Activated naive CD4-positive, alpha-beta T cell treated with anti-CD3 and anti-CD28 coated beads for 36 hours (primary cell): ENCODE data around the gene TMCO4. TPM values are rescaled to one million over a fixed set of nuclear protein-coding genes. Genes with fewer than 3 reads are reported as not detected.

Experiments used
- CTCF ChIA-PET: fragments of 350-600 bp; sonication (Branson Sonifier 250); formaldehyde crosslinking; loops from one replicate; lab custom pipeline; 2021; ENCODE audit warnings: antibody characterized with exemption; lab: Charles Lee
- DNase-seq: peaks from one replicate; pipeline ENCODE4 v3.0.0-alpha.2; 2020
- H3K27ac Mint-ChIP-seq: one replicate; pipeline ENCODE4 v1.8.0; 2021; ENCODE audit warnings: mild to moderate bottlenecking, mixed read lengths
- H3K27me3 Mint-ChIP-seq: one replicate; pipeline ENCODE4 v1.8.0; 2021; ENCODE audit warnings: low read depth, mixed read lengths
- H3K36me3 Mint-ChIP-seq: one replicate; pipeline ENCODE4 v1.8.0; 2021; ENCODE audit warnings: low read depth, mixed read lengths
- H3K4me1 Mint-ChIP-seq: one replicate; pipeline ENCODE4 v1.8.0; 2021; ENCODE audit warnings: low read depth, mixed read lengths
- H3K4me3 Mint-ChIP-seq: one replicate; pipeline ENCODE4 v1.8.0; 2021; ENCODE audit warnings: mild to moderate bottlenecking, moderate library complexity, mixed read lengths
- H3K9me3 Mint-ChIP-seq: one replicate; pipeline ENCODE4 v1.8.0; 2021; ENCODE audit warnings: mixed read lengths
- intact Hi-C: fragments of 100-400 bp; cut with micrococcal nuclease; formaldehyde crosslinking; loops from one replicate; pipeline ENCODE4 v1.15.1; 2023
- total RNA-seq, 2 experiments: library from RNA; stranded (reverse); gene quantifications; one replicate each; pipeline ENCODE4 v1.2.3, GENCODE V29; 2021

TMCO4 gene
- total RNA-seq, 2 experiments from 2014 or later, result 11.9 to 15.4 TPM

- Mint-ChIP-seq H3K4me1 (peaks cover 21% of the 10 kb centered on the region), H3K27ac (no peak overlapping the region), H3K4me3 (no peak overlapping the region), H3K27me3 (no peaks in the 10 kb centered on the region), H3K36me3 (peaks cover 46% of the 10 kb centered on the region), H3K9me3 (peaks cover 21% of the 10 kb centered on the region)
- CTCF ChIA-PET, result interaction anchor here (1.0 to 1.2 kb wide), 4 partner anchors 9 to 28 kb away, joined by 3 to 5 read pairs (median 3); no protein-coding TSS in a partner anchor
- intact Hi-C loops, result no loop called here
- no peak for DNase-seq
These were observed 112.3 kb downstream of the TMCO4 start for GRCh38 chr1:19687414-19687813.

- DNase-seq, result no peak
- peaks cover 33% of the 10 kb centered on the region for H3K36me3 Mint-ChIP-seq
- H3K4me3 Mint-ChIP-seq, result no peak overlapping the region
- no peaks in the 10 kb centered on the region for H3K27me3 Mint-ChIP-seq
- intact Hi-C loops, result no loop called here
- peaks cover 17% of the 10 kb centered on the region for H3K9me3 Mint-ChIP-seq
- peaks cover 21% of the 10 kb centered on the region for H3K4me1 Mint-ChIP-seq
- H3K27ac Mint-ChIP-seq, result no peak overlapping the region
- CTCF ChIA-PET, result interaction anchor here (1.1 to 1.4 kb wide), 2 partner anchors 19 to 24 kb away, joined by 4 read pairs; no protein-coding TSS in a partner anchor
These were observed 113.7 kb downstream of the TMCO4 start for GRCh38 chr1:19685994-19686393.

- Mint-ChIP-seq H3K4me1 (peaks cover 21% of the 10 kb centered on the region), H3K36me3 (peaks cover 22% of the 10 kb centered on the region), H3K4me3 (no peak overlapping the region), H3K27ac (no peak overlapping the region), H3K9me3 (peaks cover 7% of the 10 kb centered on the region), H3K27me3 (no peaks in the 10 kb centered on the region)
- intact Hi-C loops, result no loop called here
- DNase-seq, result no peak
- CTCF ChIA-PET, result interaction anchor here (1.1 kb wide), 1 partner anchor 16 kb away, joined by 3 read pairs; no protein-coding TSS in a partner anchor
These were observed 115.0 kb downstream of the TMCO4 start for GRCh38 chr1:19684677-19685076.

DNA sequence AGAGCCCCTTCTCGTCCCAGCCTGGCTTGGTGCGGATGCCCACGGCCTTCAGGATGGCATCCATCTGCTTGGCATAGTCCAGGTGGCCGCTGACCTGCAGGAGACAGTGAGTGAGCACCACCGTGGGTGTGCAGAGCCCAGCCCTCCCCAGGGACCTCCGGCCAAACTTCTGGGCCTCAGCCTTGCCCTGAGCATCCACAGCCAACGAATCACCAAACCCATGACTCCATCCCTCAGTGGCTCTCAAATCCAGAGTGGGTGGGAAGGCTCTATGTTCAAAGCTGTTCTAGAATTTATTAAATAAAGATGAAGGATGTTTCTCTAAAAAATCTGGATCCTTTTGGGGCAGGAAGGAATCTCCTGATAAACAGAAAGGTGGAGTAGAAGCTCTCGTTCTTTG, 116.4 kb downstream of the TMCO4 start:
- peaks cover 11% of the 10 kb centered on the region for H3K36me3 Mint-ChIP-seq
- H3K27me3 Mint-ChIP-seq, result no peaks in the 10 kb centered on the region
- intact Hi-C loops, result no loop called here
- peaks cover 12% of the 10 kb centered on the region for H3K4me1 Mint-ChIP-seq
- CTCF ChIA-PET, result interaction anchor here (0.6 to 2.7 kb wide), 3 partner anchors 22 to 504 kb away, joined by 3 to 9 read pairs (median 3); no protein-coding TSS in a partner anchor
- H3K9me3 Mint-ChIP-seq, result peaks cover 3% of the 10 kb centered on the region
- H3K4me3 Mint-ChIP-seq, result no peak overlapping the region
- DNase-seq, result no peak
- no peak overlapping the region for H3K27ac Mint-ChIP-seq

- CTCF ChIA-PET, result interaction anchor here (1.2 to 2.7 kb wide), 2 partner anchors 21 to 22 kb away, joined by 3 to 9 read pairs; no protein-coding TSS in a partner anchor
These were observed 116.8 kb downstream of the TMCO4 start for GRCh38 chr1:19682901-19683300.

DNA sequence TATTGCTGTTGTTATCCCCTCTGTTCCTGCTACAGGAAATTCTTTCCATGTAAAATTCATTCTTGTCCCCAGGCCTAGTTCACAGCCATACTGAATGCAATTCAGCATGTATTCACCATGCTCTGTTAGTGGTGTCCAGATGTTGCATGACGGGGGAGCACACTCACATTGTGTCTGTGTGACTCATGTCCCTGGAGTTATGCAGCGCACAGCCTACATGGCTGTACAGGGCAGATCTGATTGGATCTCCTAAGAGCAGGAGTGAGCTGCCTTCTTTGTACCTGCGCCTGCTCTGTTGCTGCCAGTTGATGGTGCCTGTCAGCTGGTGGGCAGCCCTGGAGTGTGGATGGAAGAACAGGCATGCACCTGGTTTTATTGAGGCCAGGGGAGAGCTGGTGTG, 117.5 kb downstream of the TMCO4 start:
- no peak overlapping the region for H3K27ac Mint-ChIP-seq
- H3K9me3 Mint-ChIP-seq, result no peaks in the 10 kb centered on the region
- H3K4me3 Mint-ChIP-seq, result no peak overlapping the region
- no peaks in the 10 kb centered on the region for H3K27me3 Mint-ChIP-seq
- intact Hi-C loops, result no loop called here
- CTCF ChIA-PET, result interaction anchor here (1.2 to 2.7 kb wide), 2 partner anchors 20 to 23 kb away, joined by 3 to 9 read pairs; no protein-coding TSS in a partner anchor
- no peak for DNase-seq
- H3K36me3 Mint-ChIP-seq, result peaks cover 4% of the 10 kb centered on the region
- H3K4me1 Mint-ChIP-seq, result peaks cover 1% of the 10 kb centered on the region

More at GRCh38 chr1:19682901-19683300, 116.8 kb downstream of the TMCO4 start:
- H3K9me3 Mint-ChIP-seq, result peaks cover 3% of the 10 kb centered on the region
- no peak for DNase-seq
- H3K4me1 Mint-ChIP-seq, result peaks cover 8% of the 10 kb centered on the region
- intact Hi-C loops, result no loop called here
- H3K36me3 Mint-ChIP-seq, result peaks cover 7% of the 10 kb centered on the region
- H3K27ac Mint-ChIP-seq, result no peak overlapping the region
- no peak overlapping the region for H3K4me3 Mint-ChIP-seq
- H3K27me3 Mint-ChIP-seq, result no peaks in the 10 kb centered on the region

GRCh38 chr1:19680644-19681043, 119.1 kb downstream of the TMCO4 start:
- CTCF ChIA-PET, result interaction anchor here (0.9 kb wide), 1 partner anchor 23 kb away, joined by 6 read pairs; no protein-coding TSS in a partner anchor
- Mint-ChIP-seq H3K9me3 (no peaks in the 10 kb centered on the region), H3K27ac (no peak overlapping the region), H3K4me1 (no peaks in the 10 kb centered on the region), H3K27me3 (no peaks in the 10 kb centered on the region), H3K36me3 (no peaks in the 10 kb centered on the region), H3K4me3 (no peak overlapping the region)
- intact Hi-C loops, result no loop called here
- DNase-seq, result no peak

GRCh38 chr1:19679691-19680090, 120.0 kb downstream of the TMCO4 start:
- Mint-ChIP-seq H3K36me3 (no peaks in the 10 kb centered on the region), H3K4me1 (no peaks in the 10 kb centered on the region), H3K4me3 (no peak overlapping the region), H3K9me3 (no peaks in the 10 kb centered on the region), H3K27me3 (no peaks in the 10 kb centered on the region), H3K27ac (no peak overlapping the region)
- no peak for DNase-seq
- CTCF ChIA-PET, result interaction anchor here (1.1 kb wide), 1 partner anchor 17 kb away, joined by 3 read pairs; no protein-coding TSS in a partner anchor
- intact Hi-C loops, result no loop called here

GRCh38 chr1:19678931-19679453, 120.7 kb downstream of the TMCO4 start:
- intact Hi-C loops, result no loop called here
- DNase-seq, result no peak
- no peaks in the 10 kb centered on the region for H3K27me3 Mint-ChIP-seq
- no peaks in the 10 kb centered on the region for H3K36me3 Mint-ChIP-seq
- CTCF ChIA-PET, result interaction anchor here (1.1 kb wide), 1 partner anchor 16 kb away, joined by 3 read pairs; no protein-coding TSS in a partner anchor
- no peaks in the 10 kb centered on the region for H3K9me3 Mint-ChIP-seq
- H3K27ac Mint-ChIP-seq, result no peak overlapping the region
- no peak overlapping the region for H3K4me3 Mint-ChIP-seq
- no peaks in the 10 kb centered on the region for H3K4me1 Mint-ChIP-seq

DNA sequence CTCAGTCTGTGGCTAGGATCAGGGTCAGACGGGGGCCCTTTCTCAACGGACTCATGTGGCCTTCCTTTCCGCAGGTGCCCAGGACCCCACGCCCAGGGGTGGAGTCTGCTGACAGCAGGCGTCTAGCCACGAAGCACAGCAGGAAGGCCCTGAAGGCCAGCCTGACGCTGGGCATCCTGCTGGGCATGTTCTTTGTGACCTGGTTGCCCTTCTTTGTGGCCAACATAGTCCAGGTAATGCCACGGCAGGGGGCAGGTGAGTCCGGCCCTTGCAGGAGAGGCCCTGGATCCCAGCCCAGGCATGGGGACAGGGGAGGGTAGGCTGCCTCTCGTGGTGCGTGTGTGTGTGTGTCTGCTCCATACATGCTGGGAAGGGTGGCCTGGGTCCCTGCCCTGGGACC, 121.2 kb downstream of the TMCO4 start:
- intact Hi-C loops, result no loop called here
- Mint-ChIP-seq H3K4me3 (no peak overlapping the region), H3K4me1 (no peaks in the 10 kb centered on the region), H3K27ac (no peak overlapping the region), H3K36me3 (no peaks in the 10 kb centered on the region), H3K9me3 (no peaks in the 10 kb centered on the region), H3K27me3 (no peaks in the 10 kb centered on the region)
- CTCF ChIA-PET, result no interaction called here
- no peak for DNase-seq

DNA sequence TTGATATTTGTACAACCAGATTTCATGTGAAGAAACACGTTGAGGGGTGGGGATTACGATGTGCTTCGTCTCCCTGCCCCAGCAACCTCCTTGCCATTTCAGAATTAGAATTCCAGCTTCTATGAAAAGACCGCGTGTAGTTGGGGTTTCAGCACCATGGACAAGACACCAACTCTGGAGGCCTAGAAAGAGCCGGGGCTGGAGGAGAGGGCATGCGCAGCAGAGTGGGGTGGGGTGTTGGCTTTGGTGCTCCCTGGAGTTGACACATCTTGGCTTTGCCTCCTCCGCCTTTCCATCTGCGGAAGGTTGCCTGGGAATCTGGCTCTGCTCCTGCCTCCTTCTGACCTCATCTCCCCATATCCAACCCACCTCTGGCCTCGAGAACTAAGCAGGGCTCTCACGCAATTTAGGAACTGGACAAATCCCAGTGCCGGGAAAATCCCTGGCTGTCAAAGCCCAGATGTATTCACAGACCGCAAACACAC, 123.2 kb downstream of the TMCO4 start:
- Mint-ChIP-seq H3K4me1 (no peaks in the 10 kb centered on the region), H3K27me3 (peaks cover 6% of the 10 kb centered on the region), H3K9me3 (no peaks in the 10 kb centered on the region), H3K36me3 (no peaks in the 10 kb centered on the region), H3K27ac (no peak overlapping the region), H3K4me3 (no peak overlapping the region)
- intact Hi-C loops, result no loop called here
- DNase-seq, result peak; percentile 51
- CTCF ChIA-PET, result interaction anchor here (2.3 kb wide), 1 partner anchor 14 kb away, joined by 9 read pairs; no protein-coding TSS in a partner anchor

DNA sequence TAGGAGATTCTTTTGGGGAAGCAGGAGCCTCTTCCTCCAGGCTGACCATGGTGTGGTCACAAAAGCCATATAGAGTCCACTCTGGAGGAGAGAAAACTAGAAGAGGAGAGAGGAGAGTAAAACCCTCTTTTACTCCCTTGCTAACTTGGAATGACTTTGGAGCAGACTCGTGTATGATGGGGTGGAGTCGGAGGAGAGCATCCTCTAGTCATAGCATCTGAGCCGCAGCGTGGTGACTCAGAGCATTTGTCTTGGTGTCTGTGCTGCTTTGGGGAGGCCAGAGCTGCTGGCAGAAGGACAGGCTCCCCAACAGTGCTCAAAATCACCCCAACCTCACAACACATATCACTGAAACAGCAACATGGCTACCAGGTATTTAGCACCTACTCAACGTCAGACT, 123.9 kb downstream of the TMCO4 start:
- intact Hi-C loops, result no loop called here
- Mint-ChIP-seq H3K27me3 (peaks cover 6% of the 10 kb centered on the region), H3K27ac (no peak overlapping the region), H3K4me3 (no peak overlapping the region), H3K9me3 (no peaks in the 10 kb centered on the region), H3K4me1 (no peaks in the 10 kb centered on the region), H3K36me3 (no peaks in the 10 kb centered on the region)
- CTCF ChIA-PET, result interaction anchor here (2.3 kb wide), 1 partner anchor 14 kb away, joined by 9 read pairs; no protein-coding TSS in a partner anchor
- DNase-seq, result no peak
